ENCODE measurements around the gene SND1. TPM values are rescaled to one million over a fixed set of nuclear protein-coding genes. Genes with fewer than 3 reads are reported as not detected.

SND1 gene
- total and polyA plus RNA-seq, 7 donors = 29.2 to 72.8 (median 48.2) TPM

DNA sequence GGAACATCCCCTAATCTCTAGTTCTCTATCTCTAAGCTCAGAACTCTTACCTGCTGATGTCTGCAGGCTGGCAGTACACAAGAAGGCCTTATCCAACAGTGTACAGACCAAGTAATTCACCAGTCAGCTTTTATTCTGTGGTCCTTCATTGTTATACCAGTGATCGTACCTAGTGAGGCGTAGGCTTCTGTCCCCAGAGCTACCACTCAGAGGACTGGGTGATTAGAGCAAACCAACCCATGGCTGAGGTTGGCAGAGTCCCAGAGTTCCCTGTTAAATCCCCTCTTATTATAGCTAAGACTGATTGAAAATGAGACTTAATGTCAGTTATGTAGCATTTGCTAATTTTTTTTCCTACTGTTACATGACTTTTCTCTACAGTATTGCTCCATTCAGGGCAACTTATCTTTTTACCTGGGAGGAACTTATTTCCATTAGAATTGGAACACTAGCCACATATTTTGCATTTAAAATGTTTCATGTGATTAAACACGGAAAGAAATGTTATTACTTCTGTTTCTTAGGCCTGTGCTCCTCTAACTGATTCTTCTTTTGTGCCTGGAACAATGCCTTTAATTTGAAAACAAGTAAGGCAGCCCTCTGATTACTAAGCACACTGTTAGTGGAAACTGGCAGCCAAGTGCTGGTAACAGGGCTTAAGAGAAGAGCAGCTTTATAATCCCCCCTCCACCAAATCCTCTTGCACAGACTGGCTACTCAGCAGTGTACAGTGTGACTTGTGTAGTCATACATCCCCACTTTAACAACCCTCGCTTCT is 252.1 kb downstream of the SND1 start:
- no peak overlapping the region for H3K27ac ChIP-seq
- 88 to 89% (median 88%) methylated on average over 4 of the region's 4 CpGs for WGBS, 3 donors
- intact Hi-C loops (cut with DNase I) = no loop called here
- TF ChIP-seq, protein P1, sequence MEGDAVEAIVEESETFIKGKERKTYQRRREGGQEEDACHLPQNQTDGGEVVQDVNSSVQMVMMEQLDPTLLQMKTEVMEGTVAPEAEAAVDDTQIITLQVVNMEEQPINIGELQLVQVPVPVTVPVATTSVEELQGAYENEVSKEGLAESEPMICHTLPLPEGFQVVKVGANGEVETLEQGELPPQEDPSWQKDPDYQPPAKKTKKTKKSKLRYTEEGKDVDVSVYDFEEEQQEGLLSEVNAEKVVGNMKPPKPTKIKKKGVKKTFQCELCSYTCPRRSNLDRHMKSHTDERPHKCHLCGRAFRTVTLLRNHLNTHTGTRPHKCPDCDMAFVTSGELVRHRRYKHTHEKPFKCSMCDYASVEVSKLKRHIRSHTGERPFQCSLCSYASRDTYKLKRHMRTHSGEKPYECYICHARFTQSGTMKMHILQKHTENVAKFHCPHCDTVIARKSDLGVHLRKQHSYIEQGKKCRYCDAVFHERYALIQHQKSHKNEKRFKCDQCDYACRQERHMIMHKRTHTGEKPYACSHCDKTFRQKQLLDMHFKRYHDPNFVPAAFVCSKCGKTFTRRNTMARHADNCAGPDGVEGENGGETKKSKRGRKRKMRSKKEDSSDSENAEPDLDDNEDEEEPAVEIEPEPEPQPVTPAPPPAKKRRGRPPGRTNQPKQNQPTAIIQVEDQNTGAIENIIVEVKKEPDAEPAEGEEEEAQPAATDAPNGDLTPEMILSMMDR (IDR thresholded peaks at IDR 0.05) = no peak
- ATAC-seq = no peak
- H3K9me3 ChIP-seq = no peaks in the 10 kb centered on the region
- H3K36me3 ChIP-seq (ENCODE audit: insufficient read depth in 1 of 2, low read depth in 1 of 2) = peaks cover 0 to 5% of the 10 kb centered on the region in 2 donors
- no peak for DNase-seq
- H3K4me1 ChIP-seq = no peaks in the 10 kb centered on the region
- H3K4me3 ChIP-seq = no peak overlapping the region
- H3K27me3 ChIP-seq (ENCODE audit: insufficient read depth in 3 of 3, low read length in 2 of 3) = no peaks in the 10 kb centered on the region

DNA sequence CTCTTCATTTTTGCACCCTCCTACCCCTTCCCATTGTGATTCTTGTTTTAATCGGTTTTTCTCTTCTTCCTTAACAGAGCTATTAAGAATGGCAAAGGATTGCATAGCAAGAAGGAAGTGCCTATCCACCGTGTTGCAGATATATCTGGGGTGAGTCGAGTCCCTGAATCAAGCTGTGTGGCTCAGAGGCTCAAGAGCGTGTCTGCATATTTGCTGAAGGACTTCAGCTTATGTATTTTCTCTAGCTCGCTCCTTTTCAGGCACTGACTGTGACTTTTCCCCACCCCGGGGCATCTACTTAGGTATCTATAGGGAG is 252.6 kb downstream of the SND1 start:
- intact Hi-C loops (cut with DNase I) = no loop called here
- no peak for ATAC-seq
- peaks cover 0 to 5% of the 10 kb centered on the region in 2 donors for H3K36me3 ChIP-seq (ENCODE audit: insufficient read depth in 1 of 2, low read depth in 1 of 2)
- H3K4me3 ChIP-seq = no peak overlapping the region
- H3K27ac ChIP-seq = no peak overlapping the region
- H3K27me3 ChIP-seq (ENCODE audit: insufficient read depth in 3 of 3, low read length in 2 of 3) = no peaks in the 10 kb centered on the region
- no peaks in the 10 kb centered on the region for H3K9me3 ChIP-seq
- 73 to 81% (median 76%) methylated on average over 6 of the region's 6 CpGs for WGBS, 3 donors
- no peaks in the 10 kb centered on the region for H3K4me1 ChIP-seq
- no peak for DNase-seq
- TF ChIP-seq, protein P1 (IDR thresholded peaks at IDR 0.05) = no peak

DNA sequence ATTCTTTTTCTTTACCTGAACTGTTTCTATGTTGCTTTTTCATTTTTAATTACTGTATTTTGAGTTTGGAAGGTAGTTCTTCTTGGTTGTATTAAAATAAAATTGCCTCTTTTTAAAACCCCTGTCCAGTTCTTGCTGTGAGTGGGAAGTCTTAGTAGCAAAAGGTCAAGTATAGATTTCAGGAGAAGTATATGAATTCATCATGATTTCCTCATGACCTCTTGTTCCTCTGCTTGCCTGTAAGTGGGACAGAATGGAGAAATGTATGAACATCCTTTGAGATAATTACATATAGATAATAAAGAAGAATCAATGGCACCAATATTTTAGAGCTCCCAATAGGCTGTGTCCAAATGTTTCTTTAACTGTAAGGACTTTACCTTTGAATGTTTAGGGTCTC is 253.0 kb downstream of the SND1 start:
- no peak for ATAC-seq
- intact Hi-C loops (cut with DNase I) = no loop called here
- TF ChIP-seq, protein P1 (IDR thresholded peaks at IDR 0.05) = no peak
- no peak for DNase-seq
- Histone ChIP-seq H3K4me1 (no peaks in the 10 kb centered on the region), H3K4me3 (no peak overlapping the region), H3K36me3 (ENCODE audit: insufficient read depth in 1 of 2, low read depth in 1 of 2) (peaks cover 0 to 5% of the 10 kb centered on the region in 2 donors), H3K9me3 (no peaks in the 10 kb centered on the region), H3K27me3 (ENCODE audit: insufficient read depth in 3 of 3, low read length in 2 of 3) (no peaks in the 10 kb centered on the region), H3K27ac (no peak overlapping the region)

DNA sequence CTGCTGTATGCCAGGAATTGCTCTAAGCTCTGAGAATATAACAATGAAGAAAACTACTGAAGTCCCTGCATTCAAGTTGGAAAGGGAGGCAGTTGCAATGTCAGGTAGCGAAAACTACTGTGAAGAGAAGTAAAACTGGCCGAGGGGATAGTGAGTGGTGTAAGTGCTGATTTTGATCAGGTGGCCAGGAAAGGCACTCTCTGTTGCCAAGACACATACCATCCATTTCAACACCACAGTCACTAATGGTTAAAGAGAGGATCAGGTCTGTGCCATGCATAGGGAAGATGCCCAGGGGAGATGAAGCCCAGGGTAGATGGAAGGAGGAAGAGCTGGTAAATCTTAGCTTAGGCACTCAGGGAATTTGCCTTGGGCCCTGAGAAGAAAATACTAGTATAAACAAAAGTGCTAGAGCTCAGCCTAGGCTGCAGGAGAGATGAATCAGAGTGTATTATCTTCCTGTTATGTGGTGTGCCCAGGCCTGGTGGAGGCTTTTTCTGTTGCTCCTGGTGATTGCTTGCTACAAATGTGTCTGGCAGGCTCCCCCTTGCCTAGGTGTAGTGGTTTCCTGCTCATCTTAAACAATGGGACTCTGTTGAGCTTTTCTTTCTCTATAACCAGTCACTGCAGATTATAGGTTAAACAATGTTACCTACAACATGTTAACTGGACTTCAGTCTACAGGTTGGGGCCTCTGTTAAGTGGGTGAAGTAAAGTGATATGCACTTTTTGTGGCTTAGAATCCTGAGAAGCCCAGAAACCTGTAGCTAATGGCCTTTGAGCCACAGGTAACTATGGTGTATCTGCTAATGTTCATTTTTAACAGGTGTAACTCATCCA is 253.7 kb downstream of the SND1 start:
- Histone ChIP-seq H3K4me3 (no peak overlapping the region), H3K27me3 (ENCODE audit: insufficient read depth in 3 of 3, low read length in 2 of 3) (no peaks in the 10 kb centered on the region), H3K36me3 (ENCODE audit: insufficient read depth in 1 of 2, low read depth in 1 of 2) (peaks cover 0 to 5% of the 10 kb centered on the region in 2 donors), H3K27ac (no peak overlapping the region), H3K9me3 (no peaks in the 10 kb centered on the region), H3K4me1 (no peaks in the 10 kb centered on the region)
- TF ChIP-seq, protein P1 (IDR thresholded peaks at IDR 0.05) = no peak
- intact Hi-C loops (cut with DNase I) = no loop called here
- ATAC-seq (peak in 2 of 4 donors; percentile 20 to 58), DNase-seq (no peak)
- 76 to 82% (median 81%) methylated on average over 2 of the region's 2 CpGs for WGBS, 3 donors
